Ovary (tissue), 3 donors: ENCODE results near the gene EFNA5.

Experiments
- POLR2A ChIP-seq: fragments of 450-650 bp; IDR thresholded peaks from one replicate; pipeline ENCODE4 v1.6.1; 2017; ENCODE audit warnings: antibody characterized with exemption, mild to moderate bottlenecking, moderate library complexity
- TF ChIP-seq, protein P1 (sequence below), 3 donors: fragments of 450-650 bp in 2 of 3; fragments of 200-600 bp in 1 of 3; IDR thresholded peaks; one replicate each; pipeline versions ENCODE4 v1.5.1 to v1.8.0; 2016 to 2022; ENCODE audit warnings: antibody characterized with exemption in 3 of 3, mild to moderate bottlenecking in 1 of 3
- donor health status: DM: no; HTN: no; CAD: no.

DNA sequence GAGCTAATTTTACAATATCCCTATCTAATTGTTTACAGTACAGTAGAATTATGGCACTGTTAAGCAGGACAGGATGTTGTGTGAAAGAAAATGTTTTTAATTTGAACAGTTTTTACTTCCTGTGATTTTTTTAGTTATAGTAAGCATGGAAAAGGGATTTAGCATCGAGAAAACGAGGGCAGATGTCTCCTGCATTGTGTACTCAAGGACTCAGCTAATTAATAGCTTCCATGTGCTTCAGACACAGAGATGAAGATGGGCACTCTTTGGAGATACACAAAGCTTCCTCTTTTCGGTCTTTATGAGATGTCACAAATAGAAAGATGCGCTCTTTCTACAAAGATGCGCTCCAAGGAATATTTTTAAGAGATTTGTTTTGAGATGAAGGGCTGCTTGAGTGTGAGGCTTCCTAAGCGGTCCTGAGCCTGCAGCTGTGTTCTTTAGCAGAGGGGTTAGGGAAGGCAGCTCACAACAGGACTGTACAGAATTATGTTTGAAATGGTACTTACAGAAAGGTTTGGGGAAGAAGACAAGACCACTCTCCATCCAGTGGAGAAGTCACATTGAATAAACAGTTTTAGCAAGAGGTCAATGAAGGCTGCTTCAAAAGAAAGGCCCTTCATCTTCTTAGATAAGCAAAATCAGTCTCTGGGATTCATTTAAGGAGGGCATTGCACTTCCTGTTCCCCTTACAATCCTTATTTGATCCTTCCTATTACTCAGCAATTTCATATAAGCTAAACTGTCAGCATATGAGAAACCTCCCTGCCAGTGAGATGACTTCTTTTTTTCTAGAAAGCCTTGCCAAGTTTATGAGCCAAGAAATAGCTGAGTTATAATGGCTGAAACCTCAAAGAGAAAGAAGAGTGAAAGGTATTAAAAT, 311.5 kb downstream of the EFNA5 start:
- TF ChIP-seq, protein P1, sequence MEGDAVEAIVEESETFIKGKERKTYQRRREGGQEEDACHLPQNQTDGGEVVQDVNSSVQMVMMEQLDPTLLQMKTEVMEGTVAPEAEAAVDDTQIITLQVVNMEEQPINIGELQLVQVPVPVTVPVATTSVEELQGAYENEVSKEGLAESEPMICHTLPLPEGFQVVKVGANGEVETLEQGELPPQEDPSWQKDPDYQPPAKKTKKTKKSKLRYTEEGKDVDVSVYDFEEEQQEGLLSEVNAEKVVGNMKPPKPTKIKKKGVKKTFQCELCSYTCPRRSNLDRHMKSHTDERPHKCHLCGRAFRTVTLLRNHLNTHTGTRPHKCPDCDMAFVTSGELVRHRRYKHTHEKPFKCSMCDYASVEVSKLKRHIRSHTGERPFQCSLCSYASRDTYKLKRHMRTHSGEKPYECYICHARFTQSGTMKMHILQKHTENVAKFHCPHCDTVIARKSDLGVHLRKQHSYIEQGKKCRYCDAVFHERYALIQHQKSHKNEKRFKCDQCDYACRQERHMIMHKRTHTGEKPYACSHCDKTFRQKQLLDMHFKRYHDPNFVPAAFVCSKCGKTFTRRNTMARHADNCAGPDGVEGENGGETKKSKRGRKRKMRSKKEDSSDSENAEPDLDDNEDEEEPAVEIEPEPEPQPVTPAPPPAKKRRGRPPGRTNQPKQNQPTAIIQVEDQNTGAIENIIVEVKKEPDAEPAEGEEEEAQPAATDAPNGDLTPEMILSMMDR (IDR thresholded peaks at IDR 0.05), result no peak
- TF ChIP-seq POLR2A, result no peak
